BLaER1 (cell line): ENCODE data around the gene DSCAML1.

Experiments used
- H3K27ac ChIP-seq: shearing (Covaris generic); formaldehyde crosslinking; 2 replicates; pipeline ENCODE4 v1.8.1; 2022
- H3K27me3 ChIP-seq: shearing (Covaris generic); formaldehyde crosslinking; 2 replicates; pipeline ENCODE4 v1.8.1; 2022
- H3K36me3 ChIP-seq: shearing (Covaris generic); formaldehyde crosslinking; 2 replicates; pipeline ENCODE4 v1.8.1; 2022
- H3K4me1 ChIP-seq: shearing (Covaris generic); formaldehyde crosslinking; 2 replicates; pipeline ENCODE4 v1.8.1; 2022
- H3K4me2 ChIP-seq: shearing (Covaris generic); formaldehyde crosslinking; 2 replicates; pipeline ENCODE4 v1.8.1; 2022
- H3K4me3 ChIP-seq: shearing (Covaris generic); formaldehyde crosslinking; 2 replicates; pipeline ENCODE4 v1.8.1; 2022
- H3K9ac ChIP-seq: shearing (Covaris generic); formaldehyde crosslinking; 2 replicates; pipeline ENCODE4 v1.8.1; 2022
- H3K9me3 ChIP-seq: shearing (Covaris generic); formaldehyde crosslinking; 2 replicates; pipeline ENCODE4 v1.8.1; 2022
- H4K20me1 ChIP-seq: shearing (Covaris generic); formaldehyde crosslinking; 2 replicates; pipeline ENCODE4 v1.8.1; 2022
- Cebpa-rat ChIP-seq: shearing (Covaris generic); IDR thresholded peaks from 2 replicates; pipeline ENCODE4 v1.8.1; 2022

The DSCAML1 gene

DNA sequence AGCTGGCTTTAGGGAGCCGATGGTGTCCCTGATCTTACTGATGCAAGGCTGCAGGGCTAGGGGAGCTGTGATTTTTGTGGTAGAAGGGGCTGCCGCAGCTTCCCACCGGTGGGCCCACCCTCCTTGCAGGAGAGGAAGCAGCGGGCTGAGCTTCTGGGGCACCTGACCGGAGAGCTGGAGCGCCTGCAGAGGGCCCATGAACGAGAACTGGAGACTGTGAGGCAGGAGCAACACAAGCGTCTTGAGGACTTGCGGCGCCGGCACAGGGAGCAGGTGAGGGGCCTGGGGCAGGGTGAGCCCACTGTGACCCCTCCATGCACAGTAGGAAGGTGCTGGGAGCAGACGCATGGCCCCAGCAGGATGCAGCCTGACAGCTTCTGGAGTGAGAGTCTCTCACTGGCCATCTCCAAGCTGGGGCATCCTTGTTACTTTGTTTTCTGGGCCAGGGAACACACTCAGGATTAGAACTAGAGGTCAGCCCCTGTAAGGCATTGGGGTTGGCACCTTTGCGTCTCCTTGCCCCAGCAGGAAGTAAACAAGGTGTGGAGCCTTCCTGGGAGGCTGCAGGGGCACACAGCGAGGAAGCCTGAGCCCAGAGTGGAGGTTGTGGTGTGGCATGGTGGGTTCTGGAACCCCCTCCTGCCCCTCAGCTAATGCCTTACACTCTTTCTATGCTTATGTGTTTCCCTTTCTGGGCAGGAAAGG is 402.6 kb downstream of the DSCAML1 start:
- Histone ChIP-seq H3K9me3 (peaks cover 28% of the 10 kb centered on the region), H3K27ac (no peak overlapping the region), H3K4me3 (no peak overlapping the region), H3K36me3 (peaks cover 86% of the 10 kb centered on the region), H3K4me1 (no peaks in the 10 kb centered on the region), H3K4me2 (no peak overlapping the region), H4K20me1 (no peaks in the 10 kb centered on the region), H3K27me3 (no peaks in the 10 kb centered on the region), H3K9ac (no peak overlapping the region)
- TF ChIP-seq Cebpa-rat, result no peak

DNA sequence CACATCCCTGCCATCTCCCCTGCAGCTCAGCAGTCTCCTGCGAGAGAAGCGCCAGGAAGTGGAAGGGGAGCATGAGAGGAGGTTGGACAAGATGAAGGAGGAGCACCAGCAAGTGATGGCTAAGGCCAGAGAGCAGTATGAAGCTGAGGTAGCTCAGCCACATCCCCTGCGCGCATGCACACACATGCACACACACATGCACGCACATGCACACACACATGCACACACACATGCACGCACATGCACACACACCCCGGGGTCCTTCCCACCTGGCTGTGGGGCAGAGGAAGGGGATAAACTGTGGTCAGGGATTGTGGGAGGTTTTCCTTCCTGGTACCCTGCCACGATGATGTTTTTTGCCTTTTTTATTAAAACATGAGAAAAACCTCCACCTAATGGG is 404.0 kb downstream of the DSCAML1 start:
- H3K4me2 ChIP-seq, result no peak overlapping the region
- no peaks in the 10 kb centered on the region for H4K20me1 ChIP-seq
- H3K27me3 ChIP-seq, result no peaks in the 10 kb centered on the region
- peaks cover 81% of the 10 kb centered on the region for H3K36me3 ChIP-seq
- H3K4me3 ChIP-seq, result no peak overlapping the region
- TF ChIP-seq Cebpa-rat, result no peak
- H3K4me1 ChIP-seq, result no peaks in the 10 kb centered on the region
- H3K27ac ChIP-seq, result no peak overlapping the region
- H3K9ac ChIP-seq, result no peak overlapping the region
- H3K9me3 ChIP-seq, result peaks cover 14% of the 10 kb centered on the region

DNA sequence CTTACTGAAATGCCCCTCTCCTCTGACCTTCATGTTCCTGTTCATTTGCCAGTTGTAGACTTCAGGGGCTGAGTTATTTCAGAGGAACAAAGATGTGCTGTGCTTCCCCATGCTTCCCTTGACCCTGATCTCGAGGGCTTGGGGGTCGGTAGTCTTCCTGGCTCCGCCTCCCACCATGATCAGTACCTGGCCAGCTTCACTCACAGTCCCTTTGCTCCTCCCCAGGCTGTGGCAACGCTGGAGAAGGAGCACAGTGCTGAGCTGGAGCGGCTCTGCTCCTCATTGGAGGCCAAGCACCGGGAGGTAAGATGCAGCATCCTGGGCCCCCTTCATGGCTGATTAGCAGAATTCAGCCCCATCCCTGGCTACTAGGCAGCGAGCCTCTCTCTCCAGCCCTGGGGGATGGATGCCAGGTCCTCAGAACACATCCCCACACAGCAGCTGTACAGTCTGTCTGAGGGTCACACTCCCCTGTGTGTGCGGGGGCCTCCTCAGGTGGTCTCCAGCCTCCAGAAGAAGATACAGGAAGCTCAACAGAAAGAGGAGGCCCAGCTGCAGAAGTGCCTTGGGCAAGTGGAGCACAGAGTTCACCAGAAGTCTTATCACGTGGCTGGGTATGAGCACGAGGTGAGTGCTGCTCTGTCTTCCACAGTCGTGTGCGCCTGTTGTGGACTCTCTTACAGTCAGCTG is 404.9 kb downstream of the DSCAML1 start:
- peaks cover 6% of the 10 kb centered on the region for H3K9me3 ChIP-seq

DNA sequence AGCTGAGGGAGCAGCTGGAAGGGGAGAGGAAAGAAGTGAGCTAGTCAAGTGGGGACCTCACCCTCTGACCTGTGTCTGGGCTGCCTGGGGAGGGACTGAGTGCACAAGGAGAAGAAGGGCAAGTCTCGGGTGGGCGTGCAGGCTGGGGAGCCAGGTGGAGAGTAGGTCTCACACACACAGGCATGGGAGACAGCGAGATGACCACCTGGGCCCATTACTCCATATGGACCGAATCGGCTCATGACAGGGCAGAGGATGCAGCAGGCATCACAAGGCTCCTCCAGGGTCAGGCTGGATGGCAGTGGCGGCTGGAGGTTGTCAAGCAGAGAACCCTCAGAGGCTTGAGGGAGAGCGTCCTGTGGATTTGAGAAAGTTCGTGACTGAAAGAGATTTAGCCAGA is 405.8 kb downstream of the DSCAML1 start:
- Histone ChIP-seq H3K9ac (no peak overlapping the region), H3K27me3 (no peaks in the 10 kb centered on the region), H3K4me2 (no peak overlapping the region), H4K20me1 (no peaks in the 10 kb centered on the region), H3K36me3 (peaks cover 81% of the 10 kb centered on the region), H3K27ac (no peak overlapping the region), H3K4me3 (no peak overlapping the region), H3K9me3 (no peaks in the 10 kb centered on the region), H3K4me1 (no peaks in the 10 kb centered on the region)
- no peak for TF ChIP-seq Cebpa-rat

More for the DNA sequence above, 404.9 kb downstream of the DSCAML1 start:
- Histone ChIP-seq H3K27me3 (no peaks in the 10 kb centered on the region), H3K4me2 (no peak overlapping the region), H3K27ac (no peak overlapping the region), H3K4me3 (no peak overlapping the region), H3K4me1 (no peaks in the 10 kb centered on the region), H4K20me1 (no peaks in the 10 kb centered on the region), H3K36me3 (peaks cover 81% of the 10 kb centered on the region), H3K9ac (no peak overlapping the region)
- TF ChIP-seq Cebpa-rat, result no peak

DNA sequence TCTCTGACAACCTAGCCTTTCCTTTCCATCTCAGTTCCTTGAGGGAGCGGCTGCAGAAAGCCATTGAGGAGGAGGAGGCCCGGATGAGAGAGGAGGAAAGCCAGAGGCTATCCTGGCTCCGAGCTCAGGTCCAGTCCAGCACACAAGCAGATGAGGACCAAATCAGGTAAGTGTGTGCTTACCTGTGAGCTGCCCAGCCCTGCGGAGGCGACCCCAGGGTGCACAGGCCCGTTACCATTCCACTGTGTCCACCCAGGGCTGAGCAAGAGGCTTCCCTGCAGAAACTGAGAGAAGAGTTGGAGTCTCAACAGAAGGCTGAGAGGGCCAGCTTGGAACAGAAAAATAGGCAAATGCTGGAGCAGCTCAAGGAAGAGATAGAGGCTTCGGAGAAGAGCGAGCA is 406.3 kb downstream of the DSCAML1 start:
- H3K4me1 ChIP-seq, result no peaks in the 10 kb centered on the region

DNA sequence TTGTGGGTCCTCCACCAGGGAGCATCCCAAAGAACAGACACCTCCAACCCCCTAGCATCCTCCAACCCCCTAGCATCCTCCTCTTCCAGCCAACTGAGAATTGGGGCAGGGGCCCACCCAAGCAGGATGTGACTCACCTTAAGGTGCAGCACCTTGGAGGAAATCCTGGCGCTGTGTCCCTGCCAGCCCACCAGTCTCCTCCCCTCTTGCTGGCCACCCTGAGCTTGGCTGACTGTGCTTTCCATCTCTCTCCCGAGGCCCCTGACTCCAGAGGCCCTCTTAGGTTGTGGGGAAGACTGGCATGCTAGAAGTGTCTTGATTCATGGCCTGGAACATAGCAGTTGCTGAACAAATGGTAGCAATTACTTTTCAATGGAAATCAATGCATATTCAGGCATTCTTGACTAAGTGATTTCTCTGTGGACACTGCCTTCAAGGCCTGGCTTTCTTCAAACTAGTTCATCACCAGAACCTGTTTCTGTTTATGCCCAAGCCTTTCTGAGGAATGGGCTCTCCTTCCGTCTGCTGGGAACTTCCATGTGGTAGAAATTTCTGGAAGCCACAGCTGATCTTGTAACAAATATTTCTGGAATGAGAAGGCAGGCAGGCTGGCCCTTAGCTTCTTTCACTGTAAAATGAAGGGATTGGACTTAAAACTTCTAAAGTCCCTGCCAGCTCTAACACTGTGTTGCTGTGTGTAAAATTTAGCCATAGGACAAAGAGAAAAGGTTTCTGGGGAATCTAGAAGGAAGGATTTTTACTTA is 408.8 kb downstream of the DSCAML1 start:
- no peaks in the 10 kb centered on the region for H4K20me1 ChIP-seq
- no peak overlapping the region for H3K27ac ChIP-seq
- H3K4me1 ChIP-seq, result no peaks in the 10 kb centered on the region
- H3K9ac ChIP-seq, result no peak overlapping the region
- peaks cover 63% of the 10 kb centered on the region for H3K36me3 ChIP-seq
- H3K4me3 ChIP-seq, result no peak overlapping the region
- H3K4me2 ChIP-seq, result no peak overlapping the region
- no peaks in the 10 kb centered on the region for H3K27me3 ChIP-seq
- no peaks in the 10 kb centered on the region for H3K9me3 ChIP-seq
- no peak for TF ChIP-seq Cebpa-rat

More for the DNA sequence above, 406.3 kb downstream of the DSCAML1 start:
- H3K27me3 ChIP-seq, result no peaks in the 10 kb centered on the region
- H3K36me3 ChIP-seq, result peaks cover 83% of the 10 kb centered on the region
- no peaks in the 10 kb centered on the region for H4K20me1 ChIP-seq
- no peak overlapping the region for H3K9ac ChIP-seq
- H3K9me3 ChIP-seq, result no peaks in the 10 kb centered on the region
- H3K4me2 ChIP-seq, result no peak overlapping the region
- H3K27ac ChIP-seq, result no peak overlapping the region
- no peak for TF ChIP-seq Cebpa-rat
- H3K4me3 ChIP-seq, result no peak overlapping the region

DNA sequence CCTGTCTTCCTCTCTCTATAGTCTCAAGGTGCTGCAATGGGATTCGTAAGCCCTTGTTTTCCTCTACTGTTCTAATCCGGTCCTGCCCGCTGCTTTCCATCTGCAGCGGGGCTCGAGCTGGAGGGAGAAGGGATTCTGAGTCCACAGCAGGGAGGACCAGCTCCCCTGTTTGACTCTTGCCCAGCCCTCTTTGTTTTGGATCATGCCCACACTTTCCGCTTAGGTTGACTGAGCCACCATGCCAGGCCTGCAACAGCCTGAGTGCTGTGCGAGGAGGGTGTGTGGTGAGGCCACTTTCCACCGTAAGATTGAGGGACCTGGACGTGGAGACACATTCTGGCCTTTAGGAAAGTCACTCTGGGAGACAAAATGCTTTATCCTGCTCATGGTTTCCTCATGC is 411.1 kb downstream of the DSCAML1 start:
- H3K27me3 ChIP-seq, result no peaks in the 10 kb centered on the region
- no peak overlapping the region for H3K27ac ChIP-seq
- H3K9me3 ChIP-seq, result no peaks in the 10 kb centered on the region
- no peak overlapping the region for H3K9ac ChIP-seq
- H3K36me3 ChIP-seq, result peaks cover 47% of the 10 kb centered on the region
- no peak overlapping the region for H3K4me3 ChIP-seq
- TF ChIP-seq Cebpa-rat, result no peak
- H3K4me1 ChIP-seq, result 0 out of 2 replicates have a peak, but pooled peaks cover 10% of the 10 kb centered on the region
- H4K20me1 ChIP-seq, result no peaks in the 10 kb centered on the region
- H3K4me2 ChIP-seq, result no peak overlapping the region

DNA sequence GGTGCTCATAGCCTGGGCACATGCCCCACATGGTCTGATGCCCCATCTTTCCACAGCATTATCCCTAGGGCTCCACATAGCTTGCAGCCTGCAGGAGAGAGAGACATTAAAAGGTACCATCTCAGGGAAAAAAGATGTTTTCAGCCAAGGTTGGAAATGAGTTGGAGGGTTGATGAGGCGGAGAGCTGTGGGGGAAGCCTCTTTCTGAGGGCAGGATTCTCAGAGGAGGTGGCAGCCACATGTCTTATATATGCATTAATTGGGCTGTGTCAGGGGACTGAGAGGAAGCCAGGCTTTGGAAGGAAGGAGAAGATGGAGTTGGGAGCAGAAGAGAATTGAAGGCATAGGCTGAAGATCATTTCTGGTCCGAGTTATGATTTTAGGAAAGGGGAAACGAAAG is 411.5 kb downstream of the DSCAML1 start:
- H4K20me1 ChIP-seq, result no peaks in the 10 kb centered on the region
- H3K4me2 ChIP-seq, result no peak overlapping the region
- 0 out of 2 replicates have a peak, but pooled peaks cover 10% of the 10 kb centered on the region for H3K4me1 ChIP-seq
- H3K9ac ChIP-seq, result no peak overlapping the region
- TF ChIP-seq Cebpa-rat, result no peak
- H3K36me3 ChIP-seq, result peaks cover 47% of the 10 kb centered on the region
- H3K27me3 ChIP-seq, result no peaks in the 10 kb centered on the region
- no peak overlapping the region for H3K27ac ChIP-seq
- H3K4me3 ChIP-seq, result no peak overlapping the region
- no peaks in the 10 kb centered on the region for H3K9me3 ChIP-seq

DNA sequence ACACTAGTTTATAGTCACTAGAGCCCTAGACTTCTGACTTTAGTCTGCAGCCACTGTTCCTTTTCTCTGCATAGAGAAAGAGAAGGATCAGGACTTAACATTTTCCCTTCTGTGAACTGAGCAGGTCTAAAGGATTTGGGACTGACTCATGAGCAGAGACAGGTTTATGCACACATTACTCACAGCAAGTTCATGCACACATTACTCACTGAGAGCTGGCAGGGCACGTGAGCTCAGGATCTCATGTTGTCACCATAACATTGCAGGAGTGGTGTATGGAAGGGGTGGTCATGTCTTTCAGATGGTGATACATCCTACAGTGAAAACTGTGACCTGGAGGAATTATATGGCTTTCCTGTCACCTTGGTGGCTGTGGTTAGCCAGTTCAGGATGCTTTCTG is 413.0 kb downstream of the DSCAML1 start:
- Histone ChIP-seq H3K9me3 (no peaks in the 10 kb centered on the region), H3K4me3 (no peak overlapping the region), H3K36me3 (peaks cover 50% of the 10 kb centered on the region), H3K27ac (no peak overlapping the region), H3K4me2 (no peak overlapping the region), H3K4me1 (0 out of 2 replicates have a peak, but pooled peaks cover 10% of the 10 kb centered on the region), H3K9ac (no peak overlapping the region), H4K20me1 (no peaks in the 10 kb centered on the region), H3K27me3 (no peaks in the 10 kb centered on the region)
- TF ChIP-seq Cebpa-rat, result no peak

DNA sequence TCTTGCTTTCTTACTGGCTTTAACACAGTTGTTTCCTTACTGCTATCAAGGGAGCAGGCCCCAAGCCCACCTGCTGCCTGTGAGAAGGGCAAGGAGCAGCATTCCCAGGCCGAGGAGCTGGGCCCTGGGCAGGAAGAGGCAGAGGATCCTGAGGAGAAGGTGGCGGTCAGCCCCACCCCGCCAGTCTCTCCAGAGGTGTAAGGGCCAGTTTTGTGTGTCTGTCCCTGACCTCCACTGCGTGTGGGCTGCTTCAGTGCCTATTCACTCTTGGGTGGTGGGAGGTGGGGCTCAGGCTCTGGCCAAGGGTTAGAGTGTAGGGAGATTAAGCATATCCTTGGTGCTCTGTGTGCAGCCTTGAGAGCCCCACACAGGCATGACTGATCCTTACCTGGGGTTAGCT is 414.3 kb downstream of the DSCAML1 start:
- H3K36me3 ChIP-seq, result peaks cover 43% of the 10 kb centered on the region
- no peak overlapping the region for H3K9ac ChIP-seq
- H4K20me1 ChIP-seq, result no peaks in the 10 kb centered on the region
- H3K9me3 ChIP-seq, result no peaks in the 10 kb centered on the region
- H3K4me2 ChIP-seq, result no peak overlapping the region
- no peak overlapping the region for H3K27ac ChIP-seq
- no peak overlapping the region for H3K4me3 ChIP-seq
- TF ChIP-seq Cebpa-rat, result no peak
- no peaks in the 10 kb centered on the region for H3K27me3 ChIP-seq
- 0 out of 2 replicates have a peak, but pooled peaks cover 10% of the 10 kb centered on the region for H3K4me1 ChIP-seq
